Heart right ventricle (tissue), 16 donors: Measurements from ENCODE around the gene FAF2. TPM values are rescaled to one million over a fixed set of nuclear protein-coding genes. Genes with fewer than 3 reads are reported as not detected.
"Not testable (repeated sequence)": the region's sequence is repeated elsewhere in the genome, so short reads cannot be mapped to it uniquely, and the experiment has no call there.

Experiments used
- ATAC-seq, 8 donors: fragments of 200-7000 bp; cut with Tn5 transposase; one replicate each; pipeline ENCODE4 v1.9.1; 2020; ENCODE audit warnings: mild to moderate bottlenecking in 8 of 8, moderate library complexity in 8 of 8, moderate number of reproducible peaks in 1 of 8
- DNase-seq, 2 donors: peaks; one replicate each; pipeline ENCODE4 v3.0.0-alpha.2; 2020
- H3K27ac ChIP-seq, 10 donors: fragments of 200-600 bp; sonication (generic) in 2 of 10; one replicate each; pipeline versions ENCODE4 v1.5.0 to v1.8.0; 2020 to 2022; ENCODE audit warnings: mild to moderate bottlenecking in 3 of 10
- H3K27me3 ChIP-seq, 7 donors: fragments of 200-600 bp; one replicate each; pipeline ENCODE4 v1.8.0; 2021 to 2022; ENCODE audit warnings: mild to moderate bottlenecking in 2 of 7
- H3K36me3 ChIP-seq, 9 donors: fragments of 200-600 bp; sonication (generic) in 1 of 9; one replicate each; pipeline versions ENCODE4 v1.5.0 to v1.8.0; 2020 to 2022; ENCODE audit warnings: mild to moderate bottlenecking in 2 of 9
- H3K4me1 ChIP-seq, 9 donors: fragments of 200-600 bp; sonication (generic) in 1 of 9; one replicate each; pipeline versions ENCODE4 v1.5.0 to v1.8.0; 2020 to 2022; ENCODE audit warnings: mild to moderate bottlenecking in 4 of 9
- H3K4me3 ChIP-seq, 10 donors: fragments of 200-600 bp; sonication (generic) in 2 of 10; one replicate each; pipeline versions ENCODE4 v1.5.0 to v1.8.0; 2020 to 2022; ENCODE audit warnings: mild to moderate bottlenecking in 7 of 10, moderate library complexity in 2 of 10
- H3K9me3 ChIP-seq, 11 donors: fragments of 200-600 bp in 10 of 11; sonication (generic) in 2 of 11; one replicate each; pipeline versions ENCODE4 v1.5.0 to v1.8.0; 2013 to 2022; ENCODE audit warnings: mild to moderate bottlenecking in 2 of 11, control low read depth in 1 of 11, moderate library complexity in 1 of 11
- CTCF ChIP-seq, 9 donors: fragments of 200-600 bp; sonication (generic) in 2 of 9; IDR thresholded peaks; one replicate each; pipeline versions ENCODE4 v1.5.0 to v1.8.0; 2021 to 2022; ENCODE audit warnings: antibody characterized with exemption in 9 of 9, mild to moderate bottlenecking in 5 of 9, moderate library complexity in 1 of 9
- WGBS, 2 donors: extraction: QIAGEN DNeasy Blood & Tissue Kit; methylation state at CpG; one replicate each; pipeline ENCODE4 v1.1.7; 2013; ENCODE audit warnings: inconsistent platforms in 1 of 2; 5-methylcytosine and 5-hydroxymethylcytosine counted together
- intact Hi-C, 10 donors: fragments of 100-400 bp; cut with DNase I; formaldehyde crosslinking; loops; one replicate each; pipeline versions ENCODE4 v1.11.1 to v1.14.2; 2022
- polyA plus RNA-seq, 2 donors: library from polyadenylated mRNA; stranded (reverse); fragments of 200-250 nt; gene quantifications; one replicate each; pipeline ENCODE4 v1.2.3, GENCODE V29; 2013
- total RNA-seq, 10 donors: library from RNA; stranded (reverse); fragmentation: NEBNext Ultra II Directional in 3 of 10; extraction: Animal tissue kit (Norgen Biotek cat#: 25700) in 3 of 10; gene quantifications; one replicate each; pipeline versions ENCODE4 v1.2.1 to v1.2.4, GENCODE V29; 2021 to 2023
- donor health status: Arrhythmogenic right ventricular cardiomyopathy.
- donor health status: ischemic (EF 13 %, LVEDD 7.1; RV severe dilation, severe dysfunction).
- donor health status: healthy with polysubstance abuse.
- donor health status: DM: no; HTN: yes; CAD: no.
- donor health status: DM: no; HTN: no; CAD: no.
- donor health status: ischemic (EF 25% LVEDD 6.9; RV normal size, moderate dysfunction).
- donor health status: ischemic (EF 25% LVEDD 5.7; RV mildly dilated, moderate dysfunction).
- donor health status: healthy.
- donor health status: DM: yes; HTN: yes; CAD: no.
- donor health status: Ischemic cardiomyopathy.
- donor health status: ischemic (EF 35%, LVEDD 5.7; RV mildly dilated, moderate dysfunction).
- donor health status: nonischemic (EF 11% LVEDD 7.7; RV severe dilation, severe dysfunction).
- donor health status: DM: yes; HTN: yes; CAD: no.
- donor health status: PGD.
- donor health status: ischemic (EF 29% LVEDD 5.4; RV normal size, mild dysfunction).
- donor health status: nonischemic (EF 23%, LVEDD 6.1; RV moderate dilation, normal function).

The FAF2 gene
- total and polyA plus RNA-seq, 12 donors = 10.1 to 19.9 (median 14.6) TPM

DNA sequence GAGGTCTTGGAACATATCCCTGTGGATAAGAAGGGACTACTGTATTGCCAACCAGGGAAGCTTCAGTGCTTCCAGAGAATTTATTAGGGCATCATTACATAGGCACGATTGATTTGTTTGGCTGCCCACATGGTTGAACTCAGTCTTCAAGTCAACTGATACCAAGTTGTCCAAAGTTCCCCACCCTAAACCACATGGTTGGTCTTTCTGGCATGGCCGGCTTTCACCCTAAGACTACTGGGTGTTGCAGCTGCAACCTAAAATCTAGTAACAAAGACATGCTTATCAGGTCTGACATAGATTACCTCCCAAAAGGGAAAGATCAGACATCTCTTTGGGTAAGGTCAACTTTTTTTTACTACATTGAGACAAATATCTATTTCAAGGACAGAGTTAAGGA is 37.0 kb downstream of the FAF2 start:
- 75 to 85% methylated on average over 2 of the region's 2 CpGs for WGBS, 2 donors
- H3K27ac ChIP-seq = no peak overlapping the region
- intact Hi-C loops = no loop called here
- H3K4me3 ChIP-seq = no peak overlapping the region
- no peak for ATAC-seq
- H3K9me3 ChIP-seq = no peaks in the 10 kb centered on the region
- no peak for TF ChIP-seq CTCF (IDR thresholded peaks at IDR 0.05)
- no peaks in the 10 kb centered on the region for H3K27me3 ChIP-seq
- no peak for DNase-seq
- peaks cover 0 to 96% (median 46%) of the 10 kb centered on the region in 9 donors for H3K36me3 ChIP-seq
- H3K4me1 ChIP-seq = peaks cover 0 to 8% (median 5%) of the 10 kb centered on the region in 9 donors

DNA sequence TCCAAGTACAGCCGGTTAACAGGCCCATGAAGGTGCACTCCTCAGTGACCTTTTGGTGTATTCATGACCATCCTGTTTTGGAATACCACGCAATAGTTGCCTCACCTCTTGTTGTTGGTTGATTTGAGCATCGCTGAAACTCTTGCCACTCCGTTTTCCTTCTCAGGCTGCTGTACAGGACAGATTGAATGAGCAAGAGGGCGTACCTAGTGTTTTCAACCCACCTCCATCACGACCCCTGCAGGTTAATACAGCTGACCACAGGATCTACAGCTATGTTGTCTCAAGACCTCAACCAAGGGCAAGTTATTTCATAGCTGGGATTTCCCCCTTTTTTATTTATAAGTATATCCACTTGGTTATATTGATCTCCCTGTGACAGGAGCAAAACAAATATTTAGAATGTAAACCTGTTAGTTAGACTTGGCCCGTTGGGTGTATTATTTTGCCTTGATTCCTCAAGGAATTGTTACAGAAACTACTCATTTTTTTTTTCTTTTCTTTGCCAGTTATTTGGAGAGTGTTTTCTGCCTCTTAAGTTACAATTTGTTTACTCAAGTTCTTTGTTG is 38.1 kb downstream of the FAF2 start:
- H3K27me3 ChIP-seq = no peaks in the 10 kb centered on the region
- WGBS, 2 donors = 90 to 92% methylated on average over 7 of the region's 7 CpGs
- H3K27ac ChIP-seq = no peak overlapping the region
- ATAC-seq (no peak), DNase-seq (no peak)
- no peak for TF ChIP-seq CTCF (IDR thresholded peaks at IDR 0.05)
- intact Hi-C loops = no loop called here
- H3K4me3 ChIP-seq = no peak overlapping the region
- peaks cover 0 to 97% (median 48%) of the 10 kb centered on the region in 9 donors for H3K36me3 ChIP-seq
- no peaks in the 10 kb centered on the region for H3K9me3 ChIP-seq
- peaks cover 0 to 8% (median 5%) of the 10 kb centered on the region in 9 donors for H3K4me1 ChIP-seq

DNA sequence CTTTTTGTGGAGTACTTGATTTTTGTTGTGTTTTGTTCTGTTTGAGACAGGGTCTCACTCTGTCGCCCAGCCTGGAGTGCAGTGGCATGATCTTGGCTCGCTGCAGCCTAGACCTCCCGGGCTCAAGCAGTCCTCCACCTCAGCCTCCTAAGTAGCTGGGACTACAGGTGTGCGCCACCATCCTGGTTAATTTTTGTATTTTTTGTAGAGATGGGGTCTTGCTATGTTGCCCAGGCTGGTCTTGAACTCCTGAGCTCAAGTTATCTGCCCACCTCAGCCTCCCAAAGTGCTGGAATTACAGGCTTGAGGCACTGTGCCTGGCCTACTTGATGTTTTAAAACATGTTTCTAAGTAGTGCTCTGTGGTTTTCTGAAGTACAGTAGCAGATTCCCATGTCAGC is 39.0 kb downstream of the FAF2 start:
- H3K27me3 ChIP-seq, H3K9me3 ChIP-seq, ATAC-seq, intact Hi-C loops, DNase-seq, H3K27ac ChIP-seq, H3K4me1 ChIP-seq, H3K4me3 ChIP-seq: not testable (repeated sequence)
- H3K36me3 ChIP-seq = peaks cover 0 to 97% (median 48%) of the 10 kb centered on the region in 9 donors
- 96 to 97% methylated on average over 4 of the region's 4 CpGs for WGBS, 2 donors

GRCh38 chr5:176489077-176489476 is 40.9 kb downstream of the FAF2 start:
- WGBS, 2 donors = 93 to 97% methylated on average over 1 of the region's 1 CpG
- intact Hi-C loops = no loop called here
- no peaks in the 10 kb centered on the region for H3K9me3 ChIP-seq
- TF ChIP-seq CTCF (IDR thresholded peaks at IDR 0.05) = no peak
- peaks cover 0 to 98% (median 59%) of the 10 kb centered on the region in 9 donors for H3K36me3 ChIP-seq
- H3K27ac ChIP-seq = no peak overlapping the region
- H3K27me3 ChIP-seq = no peaks in the 10 kb centered on the region
- H3K4me1 ChIP-seq = peaks cover 0 to 10% (median 5%) of the 10 kb centered on the region in 9 donors
- DNase-seq (no peak), ATAC-seq (no peak)
- H3K4me3 ChIP-seq = no peak overlapping the region

- H3K4me3 ChIP-seq = no peak overlapping the region
- 92 to 100% methylated on average over 1 of the region's 1 CpG for WGBS, 2 donors
- intact Hi-C loops = no loop called here
- H3K27me3 ChIP-seq = no peaks in the 10 kb centered on the region
- H3K9me3 ChIP-seq = no peaks in the 10 kb centered on the region
- no peak overlapping the region for H3K27ac ChIP-seq
- ATAC-seq (no peak), DNase-seq (no peak)
- H3K4me1 ChIP-seq = peaks cover 0 to 6% (median under 1%) of the 10 kb centered on the region in 9 donors
- peaks cover 0 to 100% (median 68%) of the 10 kb centered on the region in 9 donors for H3K36me3 ChIP-seq
- TF ChIP-seq CTCF (IDR thresholded peaks at IDR 0.05) = no peak
Observed at GRCh38 chr5:176490301-176490700, 42.1 kb downstream of the FAF2 start.
